Erythroblast (primary cell): Measurements from ENCODE around the gene ZSWIM8.

Experiments used
- GATA1 ChIP-seq: IDR thresholded peaks from 2 replicates; pipeline ENCODE4 v1.6.1; 2011; ENCODE audit warnings: low read depth, mild to moderate bottlenecking, control low read depth, low read length, moderate library complexity
- POLR2A ChIP-seq: IDR thresholded peaks from 2 replicates; pipeline ENCODE4 v1.6.1; 2011; ENCODE audit warnings: mild to moderate bottlenecking, low read length

DNA sequence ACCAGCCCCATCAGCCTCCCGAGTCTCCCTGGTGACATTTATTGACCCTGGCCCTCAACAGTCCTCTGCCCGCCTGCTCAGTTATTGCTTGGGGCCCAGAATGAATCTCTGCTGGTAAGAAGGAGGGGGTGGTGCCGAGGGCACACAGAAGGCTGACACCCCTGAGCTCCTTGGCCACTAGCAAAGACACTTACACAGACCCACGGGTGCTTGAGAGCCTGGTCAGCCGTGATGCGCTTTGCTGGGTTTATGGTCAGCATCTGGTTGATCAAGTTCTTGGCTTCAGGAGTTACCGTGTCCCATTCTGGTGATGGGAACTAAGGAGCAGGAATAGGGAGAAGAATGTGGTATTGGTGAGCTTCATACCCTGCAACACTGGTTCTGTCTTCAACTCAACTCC, 61.6 kb downstream of the ZSWIM8 start:
- TF ChIP-seq POLR2A (no peak), GATA1 (no peak)
